Right lobe of liver (tissue), 6 donors: Measurements from ENCODE around the gene WNT1. TPM values are rescaled to one million over a fixed set of nuclear protein-coding genes. Genes with fewer than 3 reads are reported as not detected.

Experiments
- ATAC-seq, 4 donors: fragments of 200-7000 bp; cut with Tn5 transposase; one replicate each; pipeline ENCODE4 v1.9.1; 2020; ENCODE audit warnings: mild to moderate bottlenecking in 4 of 4, moderate library complexity in 4 of 4
- DNase-seq, 3 donors: peaks; one replicate each; pipeline ENCODE4 v3.0.0-alpha.2; 2020
- H3K27ac ChIP-seq, 3 donors: fragments of 200-600 bp; one replicate each; pipeline ENCODE4 v1.8.0; 2022
- H3K27me3 ChIP-seq, 2 donors: fragments of 200-600 bp; one replicate each; pipeline ENCODE4 v1.8.0; 2022
- H3K36me3 ChIP-seq, 4 donors: fragments of 200-600 bp; sonication (generic) in 1 of 4; one replicate each; pipeline versions ENCODE4 v1.5.1 to v1.8.0; 2017 to 2022; ENCODE audit warnings: control low read depth in 1 of 4
- H3K4me1 ChIP-seq, 4 donors: fragments of 200-600 bp; sonication (generic) in 1 of 4; one replicate each; pipeline versions ENCODE4 v1.5.1 to v1.8.0; 2017 to 2022; ENCODE audit warnings: control low read depth in 1 of 4
- H3K4me3 ChIP-seq, 3 donors: fragments of 200-600 bp; one replicate each; pipeline ENCODE4 v1.8.0; 2022
- H3K9me3 ChIP-seq, 4 donors: fragments of 200-600 bp; sonication (generic) in 1 of 4; one replicate each; pipeline versions ENCODE4 v1.5.1 to v1.8.0; 2017 to 2022; ENCODE audit warnings: control low read depth in 1 of 4
- CTCF ChIP-seq, 4 donors: fragments of 200-600 bp in 3 of 4; fragments of 450-650 bp in 1 of 4; IDR thresholded peaks; one replicate each; pipeline versions ENCODE4 v1.5.1 to v1.8.0; 2016 to 2022; ENCODE audit warnings: antibody characterized with exemption in 4 of 4, mild to moderate bottlenecking in 2 of 4
- POLR2A ChIP-seq: fragments of 450-650 bp; IDR thresholded peaks from one replicate; pipeline ENCODE4 v1.6.1; 2017; ENCODE audit warnings: antibody characterized with exemption, mild to moderate bottlenecking
- WGBS: methylation state at CpG from one replicate; pipeline ENCODE4 v1.1.6; 2018; ENCODE audit warnings: low coverage, low lambda C conversion rate; ENCODE audit not compliant: insufficient coverage; ENCODE audit errors: missing lambda C conversion rate; 5-methylcytosine and 5-hydroxymethylcytosine counted together
- intact Hi-C, 2 donors: fragments of 100-400 bp; cut with DNase I; formaldehyde crosslinking; loops; one replicate each; pipeline versions ENCODE4 v1.11.2 to v1.14.1; 2022
- long read RNA-seq: library from polyadenylated mRNA; unstranded; transcript quantifications from one replicate; pipeline ENCODE4 v2.0.0, GENCODE V29; 2019
- total RNA-seq, 6 experiments: library from RNA; depleted of rRNA in 2 of 6; stranded (reverse); fragments of >200 nt in 2 of 6; fragmentation: NEBNext Ultra II Directional in 3 of 6; extraction: Animal tissue kit (Norgen Biotek cat#: 25700) in 3 of 6; gene quantifications; one replicate each; pipeline versions ENCODE4 v1.1.0 to v1.2.4, GENCODE V29; 2016 to 2023
- donor health status: DM: no; HTN: yes; CAD: no.
- donor health status: DM: no; HTN: no; CAD: no.
- donor health status: DM: no; HTN: no; CAD: no.
- donor health status: DM: no; HTN: yes; CAD: no.
- donor health status: DM: no; HTN: yes; CAD: no.

The WNT1 gene
- not detected for total RNA-seq
- long read RNA-seq = 0 reads

GRCh38 chr12:48978291-48978740, at the start of gene WNT1:
Gene WNT1, plus strand, starts transcription at chr12:48978322. Its CDS starts 329 bp downstream, at chr12:48978651.
- Histone ChIP-seq H3K27ac (no peak within 1 kb of the TSS), H3K4me1 (peaks cover 4 to 34% (median 16%) of the 10 kb centered on the region in 4 donors), H3K4me3 (no peak within 1 kb of the TSS), H3K36me3 (no peaks in the 10 kb centered on the region), H3K27me3 (peaks cover 8 to 52% of the 10 kb centered on the region in 2 donors), H3K9me3 (no peaks in the 10 kb centered on the region)
- DNase-seq (no peak), ATAC-seq (peak; percentile 19 to 38 (median 31))
- intact Hi-C loops = no loop called here
- 3% methylated on average over 17 of the region's 45 CpGs for WGBS
- TF ChIP-seq CTCF (IDR thresholded peaks at IDR 0.05) = peak in 2 of 4 donors; percentile 10 to 22
- no peak for TF ChIP-seq POLR2A

- DNase-seq (no peak), ATAC-seq (no peak)
- H3K4me1 ChIP-seq = peaks cover 0 to 5% (median 0%) of the 10 kb centered on the region in 4 donors
- intact Hi-C loops = no loop called here
- WGBS = 88% methylated on average over 1 of the region's 1 CpG
- TF ChIP-seq POLR2A (no peak), CTCF (IDR thresholded peaks at IDR 0.05) (no peak)
- no peak overlapping the region for H3K4me3 ChIP-seq
- no peaks in the 10 kb centered on the region for H3K9me3 ChIP-seq
- no peaks in the 10 kb centered on the region for H3K27me3 ChIP-seq
- H3K36me3 ChIP-seq = peaks cover 0 to 2% (median 0%) of the 10 kb centered on the region in 4 donors
- H3K27ac ChIP-seq = no peak overlapping the region
These were observed 48.6 kb upstream of the WNT1 start for GRCh38 chr12:48929551-48929950.

- ATAC-seq = no peak
- peaks cover 0 to 2% (median 0%) of the 10 kb centered on the region in 4 donors for H3K36me3 ChIP-seq
- no peak overlapping the region for H3K4me3 ChIP-seq
- H3K27ac ChIP-seq = no peak overlapping the region
- TF ChIP-seq CTCF (IDR thresholded peaks at IDR 0.05) = no peak
- TF ChIP-seq POLR2A = no peak
- intact Hi-C loops = loop anchor here (10.0 kb wide), 1 partner anchor 76 kb away; the partner anchor contains the start of gene DDX23 (in 2 of the 2)
- WGBS = 78% methylated on average over 3 of the region's 4 CpGs
- H3K9me3 ChIP-seq = no peaks in the 10 kb centered on the region
- no peaks in the 10 kb centered on the region for H3K27me3 ChIP-seq
- DNase-seq = no peak
- H3K4me1 ChIP-seq = peaks cover 0 to 4% (median 0%) of the 10 kb centered on the region in 4 donors
These were observed 47.6 kb upstream of the WNT1 start for GRCh38 chr12:48930475-48930874.

- peak overlapping the region in 1 of 3 donors; percentile 21 for H3K27ac ChIP-seq
- H3K4me1 ChIP-seq = peaks cover 0 to 1% (median 0%) of the 10 kb centered on the region in 4 donors
- no peaks in the 10 kb centered on the region for H3K9me3 ChIP-seq
- H3K36me3 ChIP-seq = peaks cover 0 to 2% (median 0%) of the 10 kb centered on the region in 4 donors
- intact Hi-C loops = loop anchor here (10.0 kb wide), 1 partner anchor 78 kb away; the partner anchor contains the start of gene DDX23 (in 2 of the 2)
- 100% methylated on average over 1 of the region's 2 CpGs for WGBS
- TF ChIP-seq CTCF (IDR thresholded peaks at IDR 0.05) (no peak), POLR2A (no peak)
- no peak for ATAC-seq
- no peak overlapping the region for H3K4me3 ChIP-seq
- no peaks in the 10 kb centered on the region for H3K27me3 ChIP-seq
- no peak for DNase-seq
These were observed 45.2 kb upstream of the WNT1 start for GRCh38 chr12:48932878-48933277.
